Loucy (cell line): ENCODE results near the gene ZER1.

Experiments
- EZH2phosphoT487 ChIP-seq: fragments of 200-600 bp; IDR thresholded peaks from 2 replicates; pipeline ENCODE4 v1.6.1; 2018; ENCODE audit warnings: antibody characterized with exemption, mild to moderate bottlenecking, moderate library complexity, borderline replicate concordance
- TF ChIP-seq, protein P1 (sequence below): fragments of 200-600 bp; sonication (generic); conservative IDR thresholded peaks from 2 replicates; pipeline ENCODE4 v1.5.1; 2014; ENCODE audit warnings: mild to moderate bottlenecking, antibody characterized with exemption, low read length

DNA sequence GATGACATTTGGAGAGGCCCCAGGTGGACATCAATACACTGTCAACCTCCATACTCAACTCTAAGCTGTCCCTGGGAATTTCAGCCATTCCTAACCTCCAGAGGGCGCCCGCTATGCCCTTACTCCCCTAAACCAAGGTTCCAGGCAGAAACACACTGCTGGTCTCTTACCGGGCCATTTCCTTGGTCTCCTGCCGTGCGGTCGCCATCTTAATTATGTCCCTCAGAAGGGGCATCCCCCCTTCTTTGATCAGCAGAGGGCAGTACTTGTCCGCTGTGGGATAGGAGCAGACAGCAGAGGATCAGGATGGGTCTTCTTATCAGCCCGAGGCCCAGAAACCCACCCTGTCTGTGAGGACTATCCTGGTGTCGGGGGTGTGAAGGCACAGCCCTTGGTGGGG lies 38.5 kb downstream of the ZER1 start:
- TF ChIP-seq, protein P1, sequence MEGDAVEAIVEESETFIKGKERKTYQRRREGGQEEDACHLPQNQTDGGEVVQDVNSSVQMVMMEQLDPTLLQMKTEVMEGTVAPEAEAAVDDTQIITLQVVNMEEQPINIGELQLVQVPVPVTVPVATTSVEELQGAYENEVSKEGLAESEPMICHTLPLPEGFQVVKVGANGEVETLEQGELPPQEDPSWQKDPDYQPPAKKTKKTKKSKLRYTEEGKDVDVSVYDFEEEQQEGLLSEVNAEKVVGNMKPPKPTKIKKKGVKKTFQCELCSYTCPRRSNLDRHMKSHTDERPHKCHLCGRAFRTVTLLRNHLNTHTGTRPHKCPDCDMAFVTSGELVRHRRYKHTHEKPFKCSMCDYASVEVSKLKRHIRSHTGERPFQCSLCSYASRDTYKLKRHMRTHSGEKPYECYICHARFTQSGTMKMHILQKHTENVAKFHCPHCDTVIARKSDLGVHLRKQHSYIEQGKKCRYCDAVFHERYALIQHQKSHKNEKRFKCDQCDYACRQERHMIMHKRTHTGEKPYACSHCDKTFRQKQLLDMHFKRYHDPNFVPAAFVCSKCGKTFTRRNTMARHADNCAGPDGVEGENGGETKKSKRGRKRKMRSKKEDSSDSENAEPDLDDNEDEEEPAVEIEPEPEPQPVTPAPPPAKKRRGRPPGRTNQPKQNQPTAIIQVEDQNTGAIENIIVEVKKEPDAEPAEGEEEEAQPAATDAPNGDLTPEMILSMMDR: peak; percentile 36
- TF ChIP-seq EZH2phosphoT487: no peak
